HEK293 (cell line): ENCODE data around the gene LIMK2.

ENCODE experiments used
- ZFP3 ChIP-seq: fragments of 450-650 bp; formaldehyde crosslinking; IDR thresholded peaks from 2 replicates; pipeline ENCODE4 v1.5.1; 2016; ENCODE audit warnings: low read depth, missing biosample characterization, missing genetic modification characterization
- ZNF121 ChIP-seq: fragments of 450-650 bp; formaldehyde crosslinking; IDR thresholded peaks from 2 replicates; pipeline ENCODE4 v1.5.1; 2016; ENCODE audit warnings: missing biosample characterization, missing genetic modification characterization
- ZNF670 ChIP-seq: fragments of 450-650 bp; formaldehyde crosslinking; IDR thresholded peaks from 2 replicates; pipeline ENCODE4 v1.5.1; 2016; ENCODE audit warnings: missing biosample characterization, missing genetic modification characterization, low read depth
- ZNF768 ChIP-seq: fragments of 450-650 bp; formaldehyde crosslinking; IDR thresholded peaks from 2 replicates; pipeline ENCODE4 v1.5.1; 2018; ENCODE audit warnings: missing biosample characterization, mild to moderate bottlenecking, missing genetic modification characterization
- ZNF830 ChIP-seq: fragments of 450-650 bp; IDR thresholded peaks from 2 replicates; pipeline ENCODE4 v1.5.0; 2018; ENCODE audit warnings: missing biosample characterization, missing genetic modification characterization, low read depth, mild to moderate bottlenecking, moderate library complexity
- TF ChIP-seq, protein P1 (sequence below): fragments of 450-650 bp; formaldehyde crosslinking; IDR thresholded peaks from 2 replicates; pipeline ENCODE4 v1.5.1; 2016; ENCODE audit warnings: missing biosample characterization, missing genetic modification characterization
- TF ChIP-seq, protein P2 (sequence below): fragments of 450-650 bp; formaldehyde crosslinking; IDR thresholded peaks from 2 replicates; pipeline ENCODE4 v1.5.1; 2016; ENCODE audit warnings: missing biosample characterization, missing genetic modification characterization

- TF ChIP-seq ZNF121 (tag by site-specific recombination) (no peak), ZFP3 (tag by site-specific recombination) (no peak), ZNF670 (tag by site-specific recombination) (no peak), ZNF830 (no peak), ZNF768 (tag by site-specific recombination) (no peak)
- TF ChIP-seq, protein P1, sequence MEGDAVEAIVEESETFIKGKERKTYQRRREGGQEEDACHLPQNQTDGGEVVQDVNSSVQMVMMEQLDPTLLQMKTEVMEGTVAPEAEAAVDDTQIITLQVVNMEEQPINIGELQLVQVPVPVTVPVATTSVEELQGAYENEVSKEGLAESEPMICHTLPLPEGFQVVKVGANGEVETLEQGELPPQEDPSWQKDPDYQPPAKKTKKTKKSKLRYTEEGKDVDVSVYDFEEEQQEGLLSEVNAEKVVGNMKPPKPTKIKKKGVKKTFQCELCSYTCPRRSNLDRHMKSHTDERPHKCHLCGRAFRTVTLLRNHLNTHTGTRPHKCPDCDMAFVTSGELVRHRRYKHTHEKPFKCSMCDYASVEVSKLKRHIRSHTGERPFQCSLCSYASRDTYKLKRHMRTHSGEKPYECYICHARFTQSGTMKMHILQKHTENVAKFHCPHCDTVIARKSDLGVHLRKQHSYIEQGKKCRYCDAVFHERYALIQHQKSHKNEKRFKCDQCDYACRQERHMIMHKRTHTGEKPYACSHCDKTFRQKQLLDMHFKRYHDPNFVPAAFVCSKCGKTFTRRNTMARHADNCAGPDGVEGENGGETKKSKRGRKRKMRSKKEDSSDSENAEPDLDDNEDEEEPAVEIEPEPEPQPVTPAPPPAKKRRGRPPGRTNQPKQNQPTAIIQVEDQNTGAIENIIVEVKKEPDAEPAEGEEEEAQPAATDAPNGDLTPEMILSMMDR (tag by site-specific recombination): no peak
- TF ChIP-seq, protein P2, sequence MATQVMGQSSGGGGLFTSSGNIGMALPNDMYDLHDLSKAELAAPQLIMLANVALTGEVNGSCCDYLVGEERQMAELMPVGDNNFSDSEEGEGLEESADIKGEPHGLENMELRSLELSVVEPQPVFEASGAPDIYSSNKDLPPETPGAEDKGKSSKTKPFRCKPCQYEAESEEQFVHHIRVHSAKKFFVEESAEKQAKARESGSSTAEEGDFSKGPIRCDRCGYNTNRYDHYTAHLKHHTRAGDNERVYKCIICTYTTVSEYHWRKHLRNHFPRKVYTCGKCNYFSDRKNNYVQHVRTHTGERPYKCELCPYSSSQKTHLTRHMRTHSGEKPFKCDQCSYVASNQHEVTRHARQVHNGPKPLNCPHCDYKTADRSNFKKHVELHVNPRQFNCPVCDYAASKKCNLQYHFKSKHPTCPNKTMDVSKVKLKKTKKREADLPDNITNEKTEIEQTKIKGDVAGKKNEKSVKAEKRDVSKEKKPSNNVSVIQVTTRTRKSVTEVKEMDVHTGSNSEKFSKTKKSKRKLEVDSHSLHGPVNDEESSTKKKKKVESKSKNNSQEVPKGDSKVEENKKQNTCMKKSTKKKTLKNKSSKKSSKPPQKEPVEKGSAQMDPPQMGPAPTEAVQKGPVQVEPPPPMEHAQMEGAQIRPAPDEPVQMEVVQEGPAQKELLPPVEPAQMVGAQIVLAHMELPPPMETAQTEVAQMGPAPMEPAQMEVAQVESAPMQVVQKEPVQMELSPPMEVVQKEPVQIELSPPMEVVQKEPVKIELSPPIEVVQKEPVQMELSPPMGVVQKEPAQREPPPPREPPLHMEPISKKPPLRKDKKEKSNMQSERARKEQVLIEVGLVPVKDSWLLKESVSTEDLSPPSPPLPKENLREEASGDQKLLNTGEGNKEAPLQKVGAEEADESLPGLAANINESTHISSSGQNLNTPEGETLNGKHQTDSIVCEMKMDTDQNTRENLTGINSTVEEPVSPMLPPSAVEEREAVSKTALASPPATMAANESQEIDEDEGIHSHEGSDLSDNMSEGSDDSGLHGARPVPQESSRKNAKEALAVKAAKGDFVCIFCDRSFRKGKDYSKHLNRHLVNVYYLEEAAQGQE (tag by site-specific recombination): no peak
Observed at GRCh38 chr22:31327806-31328543, 115.9 kb downstream of the LIMK2 start.
